SK-N-SH (cell line): ENCODE results near the gene PIN1. TPM values are rescaled to one million over a fixed set of nuclear protein-coding genes. Genes with fewer than 3 reads are reported as not detected.
A peak's percentile ranks its signal among the peaks of the same experiment; 100 is the strongest.

Experiments used
- CTCF ChIA-PET: fragments of 300-600, 350-600 bp; formaldehyde crosslinking; extraction: SDS; loops from one replicate; lab custom pipeline; 2021; lab: Yijun Ruan, JAX
- POLR2A ChIA-PET: fragments of 350-600 bp; sonication (Branson Sonifier 250); formaldehyde crosslinking; extraction: SDS; loops from one replicate; lab custom pipeline; 2020; ENCODE audit warnings: antibody characterized with exemption, inconsistent platforms; lab: Yijun Ruan, JAX
- DNase-seq: peaks from one replicate; pipeline ENCODE4 v3.0.0; 2012
- H2AFZ ChIP-seq: fragments of 200-600 bp; sonication (generic); 2 replicates; pipeline ENCODE4 v1.8.1; 2016; ENCODE audit warnings: antibody characterized with exemption, mild to moderate bottlenecking, low read depth
- H3F3A ChIP-seq: fragments of 200-600 bp; sonication (generic); replicated peaks from 2 replicates; pipeline ENCODE3; 2016; ENCODE audit warnings: antibody characterized with exemption, mild to moderate bottlenecking; ENCODE audit not compliant: insufficient read depth
- H3K27ac ChIP-seq, 2 experiments: fragments of 200-500 bp in 1 of 2; fragments of 200-600 bp in 1 of 2; sonication (Bioruptor generic) in 1 of 2; sonication (generic), shearing (Covaris generic) in 1 of 2; 2 replicates each; pipeline versions ENCODE4 v1.5.1 to v1.6.1; 2014 to 2016; ENCODE audit warnings: low read depth in 2 of 2, inconsistent platforms in 1 of 2, low read length in 1 of 2, mild to moderate bottlenecking in 1 of 2, mixed read lengths in 1 of 2
- H3K27me3 ChIP-seq: fragments of 200-600 bp; sonication (generic), shearing (Covaris generic); 2 replicates; pipeline ENCODE4 v1.6.1; 2016; ENCODE audit warnings: mixed run types; ENCODE audit not compliant: insufficient read depth
- H3K36me3 ChIP-seq, 2 experiments: fragments of 200-500 bp in 1 of 2; fragments of 200-600 bp in 1 of 2; sonication (Bioruptor generic) in 1 of 2; sonication (generic) in 1 of 2; replicated peaks in 1 of 2; 2 replicates each; pipeline versions ENCODE3 to v1.5.1; 2014 to 2016; ENCODE audit warnings: low read length in 1 of 2, mild to moderate bottlenecking in 1 of 2; ENCODE audit not compliant: insufficient read depth in 2 of 2, control insufficient read depth in 1 of 2
- H3K4me1 ChIP-seq, 2 experiments: fragments of 200-500 bp in 1 of 2; fragments of 200-600 bp in 1 of 2; sonication (Bioruptor generic) in 1 of 2; sonication (generic), shearing (Covaris generic) in 1 of 2; 2 replicates each; pipeline versions ENCODE4 v1.5.1 to v1.6.1; 2014 to 2016; ENCODE audit warnings: low read depth in 1 of 2, low read length in 1 of 2, mixed run types in 1 of 2; ENCODE audit not compliant: insufficient read depth in 2 of 2, control insufficient read depth in 1 of 2
- H3K4me2 ChIP-seq: fragments of 200-600 bp; sonication (generic), shearing (Covaris generic); 2 replicates; pipeline ENCODE4 v1.6.1; 2017; ENCODE audit warnings: mixed run types
- H3K4me3 ChIP-seq, 2 experiments: fragments of 200-500 bp in 1 of 2; fragments of 200-600 bp in 1 of 2; sonication (Bioruptor generic) in 1 of 2; sonication (generic), shearing (Covaris generic) in 1 of 2; 2 replicates each; pipeline versions ENCODE4 v1.5.1 to v1.8.1; 2014 to 2016; ENCODE audit warnings: low read depth in 2 of 2, inconsistent platforms in 1 of 2, low read length in 1 of 2, mild to moderate bottlenecking in 1 of 2, mixed read lengths in 1 of 2, moderate library complexity in 1 of 2
- H3K79me2 ChIP-seq: fragments of 200-600 bp; sonication (generic); 2 replicates; pipeline ENCODE4 v1.8.1; 2017; ENCODE audit warnings: mild to moderate bottlenecking; ENCODE audit not compliant: insufficient read depth
- H3K9ac ChIP-seq: fragments of 200-600 bp; sonication (generic); 2 replicates; pipeline ENCODE4 v1.6.1; 2017; ENCODE audit warnings: mixed run types
- H3K9me2 ChIP-seq: fragments of 200-600 bp; sonication (generic); 2 replicates; pipeline ENCODE4 v1.6.1; 2017; ENCODE audit warnings: mixed run types
- H3K9me3 ChIP-seq: fragments of 200-600 bp; sonication (generic); 2 replicates; pipeline ENCODE4 v1.6.1; 2017; ENCODE audit warnings: mixed run types, mild to moderate bottlenecking, moderate library complexity
- H4K20me1 ChIP-seq: fragments of 200-600 bp; sonication (generic); 2 replicates; pipeline ENCODE4 v1.6.1; 2017; ENCODE audit warnings: mild to moderate bottlenecking, mixed run types; ENCODE audit not compliant: insufficient read depth
- ELF1 ChIP-seq: IDR thresholded peaks from 2 replicates; pipeline ENCODE4 v1.4.0; 2012
- EZH2phosphoT487 ChIP-seq: fragments of 200-600 bp; sonication (generic); IDR thresholded peaks from 2 replicates; pipeline ENCODE4 v1.6.1; 2017; ENCODE audit warnings: low read depth, mixed run types, mild to moderate bottlenecking, antibody characterized with exemption, moderate library complexity, borderline replicate concordance
- FOSL2 ChIP-seq: IDR thresholded peaks from 2 replicates; pipeline ENCODE4 v1.4.0; 2012; ENCODE audit warnings: low read depth, mild to moderate bottlenecking, moderate library complexity, borderline replicate concordance
- FOXM1 ChIP-seq: IDR thresholded peaks from 2 replicates; pipeline ENCODE4 v1.4.0; 2012; ENCODE audit warnings: low read depth, mild to moderate bottlenecking
- GABPA ChIP-seq: IDR thresholded peaks from 2 replicates; pipeline ENCODE4 v1.4.0; 2012; ENCODE audit warnings: low read depth, mild to moderate bottlenecking
- JUND ChIP-seq: IDR thresholded peaks from 2 replicates; pipeline ENCODE4 v1.4.0; 2012
- MAX ChIP-seq: IDR thresholded peaks from 2 replicates; pipeline ENCODE4 v1.4.0; 2012; ENCODE audit warnings: low read depth
- MEF2A ChIP-seq: IDR thresholded peaks from 2 replicates; pipeline ENCODE4 v1.4.0; 2012; ENCODE audit warnings: low read depth, borderline replicate concordance
- MXI1 ChIP-seq: IDR thresholded peaks from 2 replicates; pipeline ENCODE4 v1.6.1; 2012; ENCODE audit warnings: mild to moderate bottlenecking, low read depth, low read length, improper control_type of control experiment
- NRF1 ChIP-seq: IDR thresholded peaks from 2 replicates; pipeline ENCODE4 v1.6.1; 2012; ENCODE audit warnings: low read depth, mild to moderate bottlenecking, low read length
- RAD21 ChIP-seq: IDR thresholded peaks from 2 replicates; pipeline ENCODE4 v1.6.1; 2012; ENCODE audit warnings: mild to moderate bottlenecking, low read length
- REST ChIP-seq: IDR thresholded peaks from 2 replicates; pipeline ENCODE4 v1.6.1; 2012; ENCODE audit warnings: mild to moderate bottlenecking, low read depth, low read length, moderate library complexity
- SMC3 ChIP-seq: IDR thresholded peaks from 2 replicates; pipeline ENCODE4 v1.6.1; 2012; ENCODE audit warnings: low read depth, low read length, improper control_type of control experiment
- TAF1 ChIP-seq: IDR thresholded peaks from 2 replicates; pipeline ENCODE4 v1.6.1; 2012; ENCODE audit warnings: low read depth, mild to moderate bottlenecking, low read length, moderate library complexity, borderline replicate concordance
- TCF12 ChIP-seq: IDR thresholded peaks from 2 replicates; pipeline ENCODE4 v1.4.0; 2012
- USF1 ChIP-seq: IDR thresholded peaks from 2 replicates; pipeline ENCODE4 v1.4.0; 2012; ENCODE audit warnings: low read depth, borderline replicate concordance
- USF2 ChIP-seq: fragments of 150-350 bp; IDR thresholded peaks from 2 replicates; pipeline ENCODE4 v1.6.1; 2017; ENCODE audit warnings: antibody characterized with exemption, low read length, low read depth, borderline replicate concordance
- WGBS: methylation state at CpG from one replicate; pipeline ENCODE4 v1.1.6; 2017; ENCODE audit warnings: low lambda C conversion rate; 5-methylcytosine and 5-hydroxymethylcytosine counted together
- polyA plus RNA-seq, 3 experiments: library from polyadenylated mRNA; depleted of rRNA; stranded (reverse); fragments of >200 nt; gene quantifications; 2 replicates each; pipeline ENCODE4 v1.2.3, GENCODE V29; 2012

The PIN1 gene
- polyA plus RNA-seq, 1 of the 3 experiments (the other 2 are of a cell fraction) = 148 TPM

- TF ChIP-seq MXI1 = peak; percentile 93
- TF ChIP-seq EZH2phosphoT487 = no peak
- no peak for TF ChIP-seq JUND
- TF ChIP-seq FOSL2 = no peak
- no peak for TF ChIP-seq SMC3
- TF ChIP-seq USF1 = peak; percentile 64; the same call in 1 of the 2 replicates
- no peak for TF ChIP-seq REST
- no peak for TF ChIP-seq FOXM1
Observed at GRCh38 chr19:9827289-9828238, 7.6 kb upstream of the PIN1 start, which contains the start of gene UBL5 (continued).

GRCh38 chr19:9828551-9829063, 6.5 kb upstream of the PIN1 start:
- Histone ChIP-seq H4K20me1 (peaks cover 12% of the 10 kb centered on the region; the same call in 1 of the 2 replicates), H3K27ac (peak overlapping the region in 1 of 2 experiments; percentile 66; a peak in 1 of 4 replicates), H2AFZ (no peak overlapping the region), H3K79me2 (peaks cover 87% of the 10 kb centered on the region), H3F3A (peaks cover 17% of the 10 kb centered on the region), H3K9me2 (no peaks in the 10 kb centered on the region), H3K36me3 (peaks cover 8 to 38% of the 10 kb centered on the region in 2 experiments), H3K27me3 (no peaks in the 10 kb centered on the region), H3K9ac (peak overlapping the region; percentile 86), H3K4me3 (peak overlapping the region; percentile 76 to 92), H3K4me2 (peak overlapping the region; percentile 88), H3K9me3 (no peaks in the 10 kb centered on the region), H3K4me1 (peaks cover 0 to 7% of the 10 kb centered on the region in 2 experiments; a peak in 1 of 4 replicates)
- whole genome bisulfite sequencing = 10% methylated on average over 13 of the region's 13 CpGs
- no peak for DNase-seq
- no peak for TF ChIP-seq MAX
- no peak for TF ChIP-seq GABPA
- TF ChIP-seq RAD21 = no peak
- no peak for TF ChIP-seq JUND
- TF ChIP-seq USF2 = no peak
- no peak for TF ChIP-seq TCF12
- TF ChIP-seq ELF1 = no peak
- TF ChIP-seq NRF1 = no peak
- no peak for TF ChIP-seq MXI1
- TF ChIP-seq MEF2A = no peak
- no peak for TF ChIP-seq TAF1
- ChIA-PET POLR2A (interaction anchor here (1.0 to 1.9 kb wide), 2 partner anchors 12 to 60 kb away, joined by 6 to 8 read pairs; partner anchors contain the start of gene ZNF846), CTCF (interaction anchor here (1.6 kb wide), 1 partner anchor 85 kb away, joined by 7 read pairs; no protein-coding TSS in a partner anchor)
